ENCODE measurements around the gene LURAP1L.

The LURAP1L gene

GRCh38 chr9:12765088-12765798 is 9.6 kb upstream of the LURAP1L start:
- Mint-ChIP-seq H3K9me3 (peaks cover 12 to 19% of the 10 kb centered on the region in 2 donors), H3K27me3 (no peaks in the 10 kb centered on the region), H3K4me3 (no peak overlapping the region), H3K27ac (no peak overlapping the region), H3K4me1 (no peaks in the 10 kb centered on the region)
- DNase-seq (no peak), ATAC-seq (no peak)

GRCh38 chr9:12766357-12766756 is 8.5 kb upstream of the LURAP1L start:
- H3K4me3 Mint-ChIP-seq = no peak overlapping the region
- no peak for DNase-seq
- no peak for ATAC-seq

DNA sequence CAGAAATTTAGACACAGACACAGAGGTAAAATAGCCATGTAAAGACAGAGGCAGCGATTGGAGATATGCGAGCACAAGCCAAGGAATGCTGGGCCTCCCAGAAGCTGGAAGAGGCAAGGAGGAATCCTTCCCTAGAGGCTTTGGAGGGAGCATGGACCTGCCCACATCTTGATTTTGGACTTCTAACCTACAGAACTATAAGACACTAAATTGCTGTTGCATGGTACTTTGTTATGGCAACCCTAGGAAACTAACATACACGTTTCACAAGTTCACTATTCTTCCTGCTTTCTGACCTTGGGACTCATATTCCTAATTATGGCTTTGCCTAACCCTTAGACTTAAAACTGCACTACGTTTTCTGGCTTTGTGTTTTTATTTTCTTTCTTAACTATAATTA is 4.6 kb upstream of the LURAP1L start:
- peaks cover 3% of the 10 kb centered on the region for H3K4me1 Mint-ChIP-seq
- H3K27me3 Mint-ChIP-seq = peaks cover 6% of the 10 kb centered on the region
- ATAC-seq = no peak
- no peak overlapping the region for H3K27ac Mint-ChIP-seq
- no peak overlapping the region for H3K4me3 Mint-ChIP-seq
- peaks cover 1% of the 10 kb centered on the region in 2 donors for H3K9me3 Mint-ChIP-seq
- no peak for DNase-seq

More at GRCh38 chr9:12766357-12766756, 8.5 kb upstream of the LURAP1L start:
- no peaks in the 10 kb centered on the region for H3K27me3 Mint-ChIP-seq
- no peak overlapping the region for H3K27ac Mint-ChIP-seq
- H3K4me1 Mint-ChIP-seq = no peaks in the 10 kb centered on the region
- peaks cover 9 to 17% of the 10 kb centered on the region in 2 donors for H3K9me3 Mint-ChIP-seq

GRCh38 chr9:12771891-12772290 is 2.9 kb upstream of the LURAP1L start:
- no peak for ATAC-seq

GRCh38 chr9:12773562-12773961 is 1.3 kb upstream of the LURAP1L start:
- Mint-ChIP-seq H3K27me3 (peaks cover 26% of the 10 kb centered on the region), H3K27ac (no peak overlapping the region), H3K4me3 (no peak overlapping the region)

More at GRCh38 chr9:12771891-12772290, 2.9 kb upstream of the LURAP1L start:
- peaks cover 0 to 7% of the 10 kb centered on the region in 2 donors for H3K9me3 Mint-ChIP-seq
- DNase-seq = no peak
- H3K4me1 Mint-ChIP-seq = peaks cover 17% of the 10 kb centered on the region
- H3K4me3 Mint-ChIP-seq = no peak overlapping the region
- H3K27ac Mint-ChIP-seq = no peak overlapping the region
- peaks cover 22% of the 10 kb centered on the region for H3K27me3 Mint-ChIP-seq

DNA sequence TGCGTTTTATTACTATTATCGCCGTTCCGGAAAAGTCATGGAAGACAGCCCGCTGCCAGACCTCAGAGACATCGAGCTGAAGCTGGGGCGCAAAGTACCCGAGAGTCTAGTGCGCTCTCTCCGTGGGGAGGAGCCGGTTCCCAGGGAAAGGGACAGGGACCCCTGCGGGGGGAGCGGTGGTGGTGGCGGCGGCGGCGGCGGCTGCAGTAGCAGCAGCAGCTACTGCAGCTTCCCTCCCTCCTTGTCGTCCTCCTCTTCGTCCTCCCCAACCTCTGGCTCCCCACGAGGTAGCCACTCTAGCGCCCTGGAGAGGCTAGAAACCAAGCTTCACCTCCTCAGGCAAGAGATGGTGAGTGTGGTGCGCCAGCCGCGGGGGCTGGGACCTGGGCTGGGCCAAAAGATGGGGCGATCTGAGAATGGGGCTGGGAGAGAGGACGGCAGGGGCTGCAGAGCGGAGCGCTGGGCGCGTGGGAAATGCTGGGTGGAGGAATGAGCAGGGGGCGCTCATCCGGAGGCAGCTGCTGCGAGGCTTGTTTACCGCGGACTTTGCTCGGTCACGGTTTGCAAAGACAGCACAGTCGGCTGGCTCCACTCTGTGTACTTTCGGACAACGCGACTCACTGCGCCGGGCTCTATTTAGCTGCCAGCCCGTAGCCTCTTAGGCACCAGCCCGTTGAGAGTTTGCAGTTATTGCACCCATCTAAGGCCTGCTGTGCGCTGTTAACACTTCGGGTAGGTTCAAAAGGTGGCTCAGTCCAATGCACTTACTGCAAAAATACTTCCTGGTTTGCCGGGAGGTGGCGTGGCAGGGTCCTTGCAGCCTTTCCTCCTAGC is 1.1 kb downstream of the LURAP1L start:
- DNase-seq = no peak
- Mint-ChIP-seq H3K27me3 (peaks cover 26% of the 10 kb centered on the region), H3K27ac (no peak overlapping the region), H3K4me1 (peaks cover 17% of the 10 kb centered on the region), H3K9me3 (peaks cover 0 to 7% of the 10 kb centered on the region in 2 donors), H3K4me3 (peak overlapping the region; percentile 46 to 64)
- ATAC-seq = peak; percentile 12

More at GRCh38 chr9:12773562-12773961, 1.3 kb upstream of the LURAP1L start:
- Mint-ChIP-seq H3K4me1 (peaks cover 17% of the 10 kb centered on the region), H3K9me3 (peaks cover 0 to 7% of the 10 kb centered on the region in 2 donors)
- ATAC-seq = no peak
- no peak for DNase-seq

DNA sequence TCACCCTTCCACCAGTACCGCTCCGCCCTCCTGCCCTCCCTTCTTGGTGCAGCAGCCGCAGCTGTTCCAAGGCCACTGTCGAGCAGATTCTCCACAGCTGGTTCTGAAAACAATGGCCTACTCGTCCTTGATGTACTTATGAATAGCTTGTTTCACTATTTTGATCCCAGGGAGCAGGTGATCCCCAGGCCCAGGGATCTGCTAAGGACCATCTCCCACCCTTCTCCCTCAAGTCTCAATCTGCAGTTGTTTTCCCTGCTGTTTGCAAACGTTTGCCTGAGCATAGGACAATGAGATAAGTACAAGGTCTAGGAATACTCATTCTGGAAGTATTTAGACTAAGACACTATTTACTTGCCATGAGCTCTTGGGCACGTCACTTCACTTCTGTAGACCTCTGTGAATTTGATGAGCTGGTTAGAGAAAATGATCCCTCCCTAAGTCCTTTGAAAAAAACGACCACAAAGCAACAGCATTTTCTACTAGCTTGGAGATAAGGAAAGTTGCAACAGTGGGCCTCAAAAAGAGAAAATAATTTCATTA is 1.8 kb downstream of the LURAP1L start:
- H3K9me3 Mint-ChIP-seq = peaks cover 0 to 7% of the 10 kb centered on the region in 2 donors
- no peak for DNase-seq
- H3K4me1 Mint-ChIP-seq = peaks cover 17% of the 10 kb centered on the region
- H3K27ac Mint-ChIP-seq = peak overlapping the region; percentile 19
- peaks cover 26% of the 10 kb centered on the region for H3K27me3 Mint-ChIP-seq
- no peak overlapping the region for H3K4me3 Mint-ChIP-seq
- no peak for ATAC-seq

DNA sequence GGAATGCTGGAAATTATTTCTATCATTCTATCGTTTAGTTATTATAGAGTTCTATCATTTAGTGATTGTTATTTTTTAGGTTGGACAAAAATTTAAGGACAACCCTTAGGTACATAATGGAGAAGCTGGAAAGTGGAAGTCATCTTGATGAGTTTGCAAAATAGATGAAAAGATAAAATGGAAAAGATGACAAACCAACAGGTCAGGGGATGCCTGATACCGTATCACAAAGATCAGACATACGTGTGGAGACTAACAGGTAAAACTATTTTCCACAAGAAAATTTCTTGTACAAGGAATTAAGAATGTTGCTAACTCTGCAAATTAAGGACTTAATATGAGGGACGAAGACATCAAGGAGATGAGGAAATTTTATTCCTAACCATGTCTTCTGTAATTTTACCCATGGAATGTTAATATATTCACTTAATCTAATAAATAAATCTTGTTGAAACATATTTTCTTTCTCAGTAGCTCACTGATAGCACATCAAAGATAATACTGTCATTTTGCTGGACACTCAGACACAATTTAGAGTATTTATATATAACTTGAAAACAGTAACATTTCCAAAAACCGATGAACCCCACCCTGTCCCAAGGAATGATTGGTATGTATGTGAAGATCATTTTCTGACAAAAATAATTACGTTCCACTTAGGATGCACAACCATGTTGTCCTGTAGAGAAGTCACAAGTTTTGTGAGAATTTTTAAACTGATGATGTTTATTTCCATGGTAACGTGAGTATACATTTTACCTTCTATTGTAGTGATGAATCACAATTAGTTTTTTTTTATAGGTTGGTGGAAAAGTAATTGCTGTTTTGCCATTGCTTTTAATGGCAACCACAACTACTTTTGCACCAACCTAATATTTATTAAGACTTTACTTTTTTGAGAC is 2.6 kb downstream of the LURAP1L start:
- no peak for DNase-seq
- Mint-ChIP-seq H3K4me3 (no peak overlapping the region), H3K9me3 (peaks cover 0 to 7% of the 10 kb centered on the region in 2 donors), H3K4me1 (peaks cover 17% of the 10 kb centered on the region), H3K27me3 (peaks cover 26% of the 10 kb centered on the region), H3K27ac (no peak overlapping the region)
- no peak for ATAC-seq

GRCh38 chr9:12778389-12778788 is 3.6 kb downstream of the LURAP1L start:
- DNase-seq = no peak
- no peak for ATAC-seq
- Mint-ChIP-seq H3K27ac (no peak overlapping the region), H3K9me3 (peaks cover 0 to 8% of the 10 kb centered on the region in 2 donors), H3K27me3 (peaks cover 26% of the 10 kb centered on the region), H3K4me3 (no peak overlapping the region), H3K4me1 (peaks cover 17% of the 10 kb centered on the region)

- Mint-ChIP-seq H3K9me3 (peaks cover 0 to 21% of the 10 kb centered on the region in 2 donors), H3K27ac (no peak overlapping the region), H3K4me3 (no peak overlapping the region), H3K27me3 (peaks cover 10% of the 10 kb centered on the region), H3K4me1 (peaks cover 4% of the 10 kb centered on the region)
- no peak for ATAC-seq
- no peak for DNase-seq
Measured at GRCh38 chr9:12781226-12781733, 6.5 kb downstream of the LURAP1L start.

DNA sequence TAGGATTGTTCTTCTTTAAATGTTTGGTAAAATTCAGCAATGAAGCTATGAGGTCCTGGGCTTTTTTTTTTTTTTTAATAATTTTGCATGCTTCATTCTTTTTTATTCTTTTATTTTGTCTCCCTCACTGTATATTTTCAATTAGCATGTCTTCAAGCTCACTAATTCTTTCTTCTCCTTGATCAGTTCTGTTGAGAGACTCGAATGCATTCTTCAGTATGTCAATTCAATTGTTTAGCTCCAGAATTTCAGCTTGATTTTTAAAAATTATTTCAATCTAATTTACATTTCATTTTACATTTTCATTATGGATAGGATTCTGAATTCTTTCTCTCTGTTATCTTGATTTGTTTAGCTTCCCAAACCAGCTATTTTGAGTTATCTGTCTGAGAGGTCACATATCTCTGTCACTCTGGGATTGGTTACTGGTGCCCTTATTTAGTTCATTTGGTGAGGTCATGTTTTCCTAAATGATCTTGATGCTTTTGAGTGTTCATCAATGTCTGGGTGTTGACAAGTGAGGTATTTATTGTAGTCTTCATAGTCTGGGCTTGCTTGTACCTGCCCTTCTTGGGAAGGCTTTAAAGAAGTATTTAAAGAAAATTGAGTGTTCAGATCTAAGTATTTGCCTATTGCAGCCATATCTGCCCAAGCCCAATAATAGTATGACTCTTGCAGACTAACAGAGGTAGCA is 9.1 kb downstream of the LURAP1L start:
- Mint-ChIP-seq H3K9me3 (peaks cover 0 to 17% of the 10 kb centered on the region in 2 donors), H3K27ac (no peak overlapping the region), H3K4me1 (no peaks in the 10 kb centered on the region), H3K4me3 (no peak overlapping the region), H3K27me3 (no peaks in the 10 kb centered on the region)
- no peak for ATAC-seq
- no peak for DNase-seq

DNA sequence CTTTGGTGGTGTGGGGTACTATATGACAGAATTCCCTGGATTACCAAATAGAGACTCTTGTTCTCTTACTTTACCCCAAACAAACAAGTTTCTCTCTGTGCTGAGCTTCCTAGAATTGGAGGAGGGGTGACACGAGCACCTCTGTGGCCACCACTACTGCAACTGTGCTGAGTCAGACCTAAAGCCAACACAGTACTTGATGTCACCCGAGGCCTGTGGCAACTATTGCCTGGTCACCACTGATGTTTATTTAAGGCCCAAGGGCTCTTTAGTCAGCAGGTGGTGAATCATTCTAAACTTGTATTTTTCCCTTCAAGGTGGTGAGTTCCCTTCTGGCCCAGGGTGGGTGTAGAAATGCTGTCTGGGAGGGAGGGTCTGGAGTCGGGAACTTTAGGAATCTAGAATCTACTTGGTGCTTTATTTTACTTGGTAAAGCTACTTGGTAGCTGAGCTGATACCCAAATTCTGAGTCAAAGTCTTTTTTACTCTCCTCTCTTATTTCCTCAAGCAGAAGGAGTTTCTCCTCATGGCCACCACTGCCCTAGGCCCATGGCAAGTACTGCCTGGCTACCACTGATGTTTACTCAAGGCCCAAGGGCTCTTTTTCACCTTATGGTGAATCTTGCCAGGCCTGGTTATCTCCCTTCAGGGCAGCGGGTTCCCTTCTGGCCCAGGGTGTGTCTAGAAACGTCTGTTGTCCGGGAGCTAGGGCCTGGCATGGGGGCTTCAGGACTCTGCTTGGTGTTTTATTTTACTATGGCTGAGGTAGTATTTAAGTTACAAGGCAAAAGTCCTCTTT is 9.8 kb downstream of the LURAP1L start:
- ATAC-seq (no peak), DNase-seq (no peak)
- Mint-ChIP-seq H3K27ac (no peak overlapping the region), H3K27me3 (no peaks in the 10 kb centered on the region), H3K4me3 (no peak overlapping the region), H3K4me1 (no peaks in the 10 kb centered on the region), H3K9me3 (peaks cover 0 to 17% of the 10 kb centered on the region in 2 donors)

DNA sequence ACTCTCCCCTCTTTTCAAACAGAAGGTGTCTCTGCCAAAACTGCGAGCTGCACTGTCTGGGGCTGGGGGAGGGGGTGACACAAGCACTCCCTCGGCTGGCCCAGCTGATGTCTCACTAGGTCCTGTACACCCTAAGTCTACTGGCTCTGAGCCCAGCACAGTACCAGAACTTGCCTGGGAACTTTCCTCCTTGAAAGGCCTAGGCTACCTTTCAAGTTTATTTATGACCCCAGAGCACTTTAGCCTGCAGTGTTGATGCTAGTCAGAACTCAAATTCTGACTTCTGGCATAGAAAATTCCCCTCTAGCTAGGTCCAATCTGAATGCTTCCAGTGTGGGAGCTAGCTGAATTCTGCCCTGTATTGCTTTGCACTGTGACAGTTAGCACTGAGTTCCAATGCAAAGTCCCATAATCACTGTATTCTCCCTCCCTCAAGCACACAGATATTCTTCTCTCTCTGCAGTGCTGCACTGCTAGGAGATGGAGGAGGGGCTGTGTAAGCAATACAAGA is 10.5 kb downstream of the LURAP1L start:
- Mint-ChIP-seq H3K4me3 (no peak overlapping the region), H3K4me1 (no peaks in the 10 kb centered on the region), H3K27me3 (no peaks in the 10 kb centered on the region), H3K9me3 (peaks cover 0 to 17% of the 10 kb centered on the region in 2 donors), H3K27ac (no peak overlapping the region)
- ATAC-seq (no peak), DNase-seq (no peak)

Measured in stimulated activated naive CD8-positive, alpha-beta T cell treated with anti-CD3 and anti-CD28 coated beads, Interleukin-15, amount 100 ng/mL, for 72 hours (primary cell).